ENCODE results near the gene PRRG1. TPM values are rescaled to one million over a fixed set of nuclear protein-coding genes. Genes with fewer than 3 reads are reported as not detected.

Gene PRRG1
- total RNA-seq, 1 experiment from 2014 or later, result 9.0 TPM

DNA sequence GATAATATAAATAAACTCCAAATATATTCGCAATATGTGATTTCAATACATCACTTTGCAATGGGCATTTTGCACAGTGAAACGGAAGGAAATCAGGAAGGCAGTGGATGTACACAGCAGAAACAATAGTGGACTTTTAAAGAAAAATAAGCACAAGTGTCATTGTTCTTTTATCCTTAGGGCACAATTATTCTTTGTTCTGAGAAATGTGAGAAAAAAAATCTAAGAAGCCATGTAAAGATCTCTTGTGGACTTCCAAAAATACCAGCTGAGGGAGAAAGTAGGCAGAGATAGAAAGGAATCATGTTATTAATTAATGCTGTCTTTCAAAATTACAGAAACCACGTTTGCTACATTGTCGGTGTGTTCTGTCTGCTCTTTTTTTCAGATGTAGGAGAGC, 17.6 kb upstream of the PRRG1 start:
- H3K18ac ChIP-seq (ENCODE audit: insufficient read length, low read depth, low read length), result no peak overlapping the region
- no peak overlapping the region for H2BK20ac ChIP-seq (ENCODE audit: low read depth, low read length, poor library complexity, severe bottlenecking)
- no peak overlapping the region for H2AFZ ChIP-seq (ENCODE audit: low read length)
- no peaks in the 10 kb centered on the region for H3K79me1 ChIP-seq (ENCODE audit: insufficient read depth, low read depth, low read length, poor library complexity, severe bottlenecking)
- Mint-ChIP-seq H3K36me3 (ENCODE audit: insufficient read depth in 1 of 3, low read depth in 3 of 3) (no peaks in the 10 kb centered on the region), H3K27ac (no peak overlapping the region), H3K9me3 (peaks cover 12 to 18% of the 10 kb centered on the region in 2 experiments), H3K4me1 (peaks cover 3 to 4% of the 10 kb centered on the region in 2 experiments), H3K27me3 (ENCODE audit: low read depth) (no peaks in the 10 kb centered on the region), H3K4me3 (no peak overlapping the region)
- no peak overlapping the region for H2BK15ac ChIP-seq (ENCODE audit: low read depth, low read length)
- no peak overlapping the region for H4K8ac ChIP-seq (replicated peaks; ENCODE audit: insufficient read length, low read depth, low read length)
- no peaks in the 10 kb centered on the region for H3K27me3 ChIP-seq (ENCODE audit: insufficient read depth, low read length)
- H3K23me2 ChIP-seq (ENCODE audit: insufficient read length, low read depth, low read length, poor library complexity, severe bottlenecking), result no peaks in the 10 kb centered on the region
- H4K91ac ChIP-seq (ENCODE audit: insufficient read length, low read depth, low read length), result no peak overlapping the region
- H2BK12ac ChIP-seq (ENCODE audit: insufficient read length, low read depth, low read length), result no peak overlapping the region
- TF ChIP-seq, protein P1, sequence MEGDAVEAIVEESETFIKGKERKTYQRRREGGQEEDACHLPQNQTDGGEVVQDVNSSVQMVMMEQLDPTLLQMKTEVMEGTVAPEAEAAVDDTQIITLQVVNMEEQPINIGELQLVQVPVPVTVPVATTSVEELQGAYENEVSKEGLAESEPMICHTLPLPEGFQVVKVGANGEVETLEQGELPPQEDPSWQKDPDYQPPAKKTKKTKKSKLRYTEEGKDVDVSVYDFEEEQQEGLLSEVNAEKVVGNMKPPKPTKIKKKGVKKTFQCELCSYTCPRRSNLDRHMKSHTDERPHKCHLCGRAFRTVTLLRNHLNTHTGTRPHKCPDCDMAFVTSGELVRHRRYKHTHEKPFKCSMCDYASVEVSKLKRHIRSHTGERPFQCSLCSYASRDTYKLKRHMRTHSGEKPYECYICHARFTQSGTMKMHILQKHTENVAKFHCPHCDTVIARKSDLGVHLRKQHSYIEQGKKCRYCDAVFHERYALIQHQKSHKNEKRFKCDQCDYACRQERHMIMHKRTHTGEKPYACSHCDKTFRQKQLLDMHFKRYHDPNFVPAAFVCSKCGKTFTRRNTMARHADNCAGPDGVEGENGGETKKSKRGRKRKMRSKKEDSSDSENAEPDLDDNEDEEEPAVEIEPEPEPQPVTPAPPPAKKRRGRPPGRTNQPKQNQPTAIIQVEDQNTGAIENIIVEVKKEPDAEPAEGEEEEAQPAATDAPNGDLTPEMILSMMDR (conservative IDR thresholded peaks at IDR 0.05), result no peak
- no peak overlapping the region for H4K5ac ChIP-seq (ENCODE audit: insufficient read length, low read depth, low read length)
- H3K4me2 ChIP-seq (ENCODE audit: insufficient read depth, insufficient read length, low read length), result no peak overlapping the region
- no CpG with 5 or more reads among the region's 4 CpGs for WGBS (ENCODE audit: extremely low coverage, insufficient read length, low lambda C conversion rate)
- H2BK120ac ChIP-seq (ENCODE audit: low read depth, low read length, poor library complexity, severe bottlenecking), result no peak overlapping the region
- H2AK5ac ChIP-seq (ENCODE audit: insufficient read length, low read length), result no peak overlapping the region
- no peak for DNase-seq
- H3K4me1 ChIP-seq (ENCODE audit: insufficient read depth, low read length), result no peaks in the 10 kb centered on the region
- no peak overlapping the region for H3K23ac ChIP-seq (ENCODE audit: insufficient read length, low read depth, low read length)
- H3K27ac ChIP-seq (ENCODE audit: insufficient read length, low read depth, low read length), result no peak overlapping the region
- no peak overlapping the region for H3K4ac ChIP-seq (ENCODE audit: low read depth, low read length)
- no peaks in the 10 kb centered on the region for H3K79me2 ChIP-seq (ENCODE audit: insufficient read depth, low read length)
- no peak overlapping the region for H3T11ph ChIP-seq (ENCODE audit: low read length)
- no peak overlapping the region for H3K9ac ChIP-seq (ENCODE audit: extremely low read depth, insufficient read length, low read length)
- no peaks in the 10 kb centered on the region for H4K20me1 ChIP-seq (ENCODE audit: control insufficient read depth, insufficient read depth, insufficient read length)
- H3K56ac ChIP-seq (ENCODE audit: insufficient read length, low read depth, low read length), result no peak overlapping the region
- H3K9me3 ChIP-seq (ENCODE audit: control insufficient read depth, low read depth, low read length), result no peaks in the 10 kb centered on the region
- H3K14ac ChIP-seq (ENCODE audit: insufficient read depth, low read length), result no peak overlapping the region
- H2BK5ac ChIP-seq (ENCODE audit: insufficient read length, low read length), result no peak overlapping the region
